ENCODE measurements around the gene RABGAP1L.
A peak's percentile ranks its signal among the peaks of the same experiment; 100 is the strongest.
"Not testable (repeated sequence)": the region's sequence is repeated elsewhere in the genome, so short reads cannot be mapped to it uniquely, and the experiment has no call there.

Gene RABGAP1L

DNA sequence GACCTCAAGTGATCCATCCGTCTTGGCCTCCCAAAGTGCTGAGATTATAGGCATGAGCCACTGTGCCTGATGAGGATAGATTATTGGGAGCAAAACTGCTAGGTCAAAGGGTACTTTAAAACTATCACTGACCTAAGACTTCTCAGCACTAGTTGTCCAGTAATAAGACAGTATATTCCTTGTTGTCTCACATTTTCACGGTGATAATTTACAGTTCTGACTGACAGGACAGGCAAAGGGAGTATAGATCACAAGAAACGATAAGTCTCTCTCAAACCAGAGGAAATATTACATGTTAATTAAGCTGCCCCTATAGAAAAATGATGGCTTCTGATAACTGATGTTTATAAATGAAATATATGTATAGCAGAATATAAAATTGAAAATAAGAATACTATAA lies 860.2 kb downstream of the RABGAP1L start:
- Mint-ChIP-seq H3K36me3 (ENCODE audit: low read depth) (peaks cover 24% of the 10 kb centered on the region), H3K27ac (no peak overlapping the region), H3K4me3 (no peak overlapping the region), H3K27me3 (ENCODE audit: low read depth, poor library complexity) (no peaks in the 10 kb centered on the region), H3K9me3 (peaks cover 1% of the 10 kb centered on the region), H3K4me1 (peaks cover 33% of the 10 kb centered on the region)
- DNase-seq, result no peak
- TF ChIP-seq CTCF (IDR thresholded peaks at IDR 0.05), result no peak

- peak; percentile 97 for DNase-seq
- TF ChIP-seq CTCF (IDR thresholded peaks at IDR 0.05), result no peak
- peaks cover 8% of the 10 kb centered on the region for H3K36me3 Mint-ChIP-seq (ENCODE audit: low read depth)
- H3K27me3 Mint-ChIP-seq (ENCODE audit: low read depth, poor library complexity), result no peaks in the 10 kb centered on the region
- peaks cover 23% of the 10 kb centered on the region for H3K4me1 Mint-ChIP-seq
- peak within 1 kb of the TSS; percentile 92 for H3K4me3 Mint-ChIP-seq
- peaks cover 9% of the 10 kb centered on the region for H3K9me3 Mint-ChIP-seq
- peak within 1 kb of the TSS; percentile 87 for H3K27ac Mint-ChIP-seq
Measured at GRCh38 chr1:175023043-175023921, 864.0 kb downstream of the RABGAP1L start, which contains the start of gene MRPS14. Gene MRPS14 (minus strand): TSS chr1:175023425. CDS start chr1:175023408, 17 bp downstream.

DNA sequence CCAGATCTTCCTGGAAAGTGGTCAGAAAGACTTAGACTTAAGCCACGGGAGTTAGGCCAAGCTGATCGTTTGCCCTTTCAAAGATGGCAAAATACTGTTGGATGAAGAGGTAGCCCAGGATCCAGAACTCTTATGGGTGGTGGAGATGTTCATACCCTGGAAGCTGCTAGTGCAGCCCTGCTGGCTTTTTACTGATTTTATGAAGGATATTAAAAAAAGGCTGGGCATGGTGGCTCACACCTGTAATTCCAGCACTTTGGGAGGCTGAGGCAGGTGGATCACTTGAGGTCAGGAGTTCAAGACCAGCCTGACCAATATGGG lies 864.6 kb downstream of the RABGAP1L start:
- peak overlapping the region; percentile 92 for H3K4me3 Mint-ChIP-seq
- not testable (repeated sequence) for H3K36me3 Mint-ChIP-seq (ENCODE audit: low read depth); H3K9me3 Mint-ChIP-seq; DNase-seq; H3K27me3 Mint-ChIP-seq (ENCODE audit: low read depth, poor library complexity)
- H3K27ac Mint-ChIP-seq, result peak overlapping the region; percentile 87
- H3K4me1 Mint-ChIP-seq, result peaks cover 23% of the 10 kb centered on the region

GRCh38 chr1:175024773-175025172 lies 865.5 kb downstream of the RABGAP1L start:
- H3K9me3 Mint-ChIP-seq, result peaks cover 9% of the 10 kb centered on the region
- H3K27ac Mint-ChIP-seq, result no peak overlapping the region
- no peak for TF ChIP-seq CTCF (IDR thresholded peaks at IDR 0.05)
- peak overlapping the region; percentile 65 for H3K4me3 Mint-ChIP-seq
- no peak for DNase-seq
- H3K36me3 Mint-ChIP-seq (ENCODE audit: low read depth), result peaks cover 4% of the 10 kb centered on the region
- H3K27me3 Mint-ChIP-seq (ENCODE audit: low read depth, poor library complexity), result no peaks in the 10 kb centered on the region
- peaks cover 30% of the 10 kb centered on the region for H3K4me1 Mint-ChIP-seq

DNA sequence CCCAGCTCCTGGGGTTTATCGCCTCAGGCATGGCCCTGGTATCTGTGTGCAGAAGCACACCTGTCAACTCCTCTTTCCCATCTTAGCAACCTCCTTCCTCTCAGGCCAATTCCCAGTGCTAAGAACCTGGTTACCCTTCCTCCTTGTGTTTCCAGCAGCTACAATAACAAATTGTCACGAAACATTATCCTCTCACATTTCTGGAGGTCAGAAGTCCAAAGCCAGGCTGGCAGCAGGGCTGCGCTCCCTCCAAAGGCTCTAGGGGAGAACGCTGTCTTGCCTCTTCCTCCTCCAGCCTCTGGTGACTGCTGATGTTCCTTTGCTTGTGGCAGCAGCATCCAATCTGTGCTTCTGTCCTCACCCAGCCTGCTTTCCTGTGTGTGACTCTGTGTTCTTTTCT lies 874.6 kb downstream of the RABGAP1L start:
- TF ChIP-seq CTCF (IDR thresholded peaks at IDR 0.05), result no peak
- peak; percentile 19 for DNase-seq
- Mint-ChIP-seq H3K27me3 (ENCODE audit: low read depth, poor library complexity) (peaks cover 7% of the 10 kb centered on the region), H3K27ac (peak overlapping the region; percentile 93), H3K4me1 (peaks cover 62% of the 10 kb centered on the region), H3K36me3 (ENCODE audit: low read depth) (no peaks in the 10 kb centered on the region), H3K4me3 (no peak overlapping the region), H3K9me3 (no peaks in the 10 kb centered on the region)

- DNase-seq, result no peak
- no peak for TF ChIP-seq CTCF (IDR thresholded peaks at IDR 0.05)
- Mint-ChIP-seq H3K36me3 (ENCODE audit: low read depth) (no peaks in the 10 kb centered on the region), H3K27me3 (ENCODE audit: low read depth, poor library complexity) (peaks cover 7% of the 10 kb centered on the region), H3K4me1 (peaks cover 55% of the 10 kb centered on the region), H3K9me3 (no peaks in the 10 kb centered on the region), H3K27ac (no peak overlapping the region), H3K4me3 (no peak overlapping the region)
Measured at GRCh38 chr1:175034775-175035174, 875.5 kb downstream of the RABGAP1L start.
